Left ventricle myocardium inferior (tissue), 1 donor: ENCODE results near the gene MAP3K4. TPM values are rescaled to one million over a fixed set of nuclear protein-coding genes. Genes with fewer than 3 reads are reported as not detected.
A peak's percentile ranks its signal among the peaks of the same experiment; 100 is the strongest.

Experiments
- DNase-seq: peaks from one replicate; pipeline ENCODE4 v3.0.0-alpha.2; 2020
- H3K27ac ChIP-seq: fragments of 200-600 bp; replicated peaks from 2 replicates; pipeline ENCODE4 v1.8.0; 2021
- H3K27me3 ChIP-seq: fragments of 200-600 bp; 2 replicates; pipeline ENCODE4 v1.8.0; 2021; ENCODE audit warnings: low read depth
- H3K36me3 ChIP-seq: fragments of 200-600 bp; 2 replicates; pipeline ENCODE4 v1.8.0; 2021
- H3K4me1 ChIP-seq: fragments of 200-600 bp; 2 replicates; pipeline ENCODE4 v1.8.0; 2021
- H3K4me3 ChIP-seq: fragments of 200-600 bp; 2 replicates; pipeline ENCODE4 v1.8.0; 2021; ENCODE audit warnings: mild to moderate bottlenecking, moderate library complexity
- H3K9me3 ChIP-seq: fragments of 200-600 bp; replicated peaks from 2 replicates; pipeline ENCODE4 v1.8.0; 2021
- intact Hi-C: fragments of 100-400 bp; cut with micrococcal nuclease; formaldehyde crosslinking; loops from one replicate; pipeline ENCODE4 v1.11.0; 2022
- total RNA-seq: library from RNA; stranded (reverse); fragmentation: NEBNext Ultra II Directional; extraction: Animal tissue kit (Norgen Biotek cat#: 25700); gene quantifications from one replicate; pipeline ENCODE4 v1.2.1, GENCODE V29; 2021
- TF ChIP-seq, protein P1 (sequence below): fragments of 200-600 bp; IDR thresholded peaks from 2 replicates; pipeline ENCODE4 v1.8.0; 2021; ENCODE audit warnings: antibody characterized with exemption, mild to moderate bottlenecking, borderline replicate concordance
- donor health status: DM: no; HTN: yes; CAD: no; lungs with severe emphysema.

MAP3K4 gene
- total RNA-seq, 1 donor from 2014 or later = 37.1 TPM

DNA sequence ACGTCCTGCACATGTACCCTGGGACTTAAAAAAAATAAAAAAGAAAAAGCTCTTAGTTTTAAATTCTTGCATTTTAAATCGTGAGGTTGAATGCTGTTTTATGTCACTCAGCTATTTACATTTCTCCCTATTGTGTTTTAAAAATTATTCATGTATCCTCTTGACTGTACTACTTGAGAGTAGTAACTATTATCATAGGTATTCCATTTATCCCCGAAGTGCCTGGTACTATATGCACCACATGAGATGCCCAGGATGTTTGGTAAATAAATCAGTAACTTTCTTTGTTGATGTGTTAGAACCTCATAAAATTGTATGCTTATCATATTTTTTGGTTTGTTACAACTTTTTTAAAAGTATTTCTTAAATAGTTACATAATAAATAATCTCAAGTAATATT lies 18.4 kb downstream of the MAP3K4 start:
- TF ChIP-seq, protein P1, sequence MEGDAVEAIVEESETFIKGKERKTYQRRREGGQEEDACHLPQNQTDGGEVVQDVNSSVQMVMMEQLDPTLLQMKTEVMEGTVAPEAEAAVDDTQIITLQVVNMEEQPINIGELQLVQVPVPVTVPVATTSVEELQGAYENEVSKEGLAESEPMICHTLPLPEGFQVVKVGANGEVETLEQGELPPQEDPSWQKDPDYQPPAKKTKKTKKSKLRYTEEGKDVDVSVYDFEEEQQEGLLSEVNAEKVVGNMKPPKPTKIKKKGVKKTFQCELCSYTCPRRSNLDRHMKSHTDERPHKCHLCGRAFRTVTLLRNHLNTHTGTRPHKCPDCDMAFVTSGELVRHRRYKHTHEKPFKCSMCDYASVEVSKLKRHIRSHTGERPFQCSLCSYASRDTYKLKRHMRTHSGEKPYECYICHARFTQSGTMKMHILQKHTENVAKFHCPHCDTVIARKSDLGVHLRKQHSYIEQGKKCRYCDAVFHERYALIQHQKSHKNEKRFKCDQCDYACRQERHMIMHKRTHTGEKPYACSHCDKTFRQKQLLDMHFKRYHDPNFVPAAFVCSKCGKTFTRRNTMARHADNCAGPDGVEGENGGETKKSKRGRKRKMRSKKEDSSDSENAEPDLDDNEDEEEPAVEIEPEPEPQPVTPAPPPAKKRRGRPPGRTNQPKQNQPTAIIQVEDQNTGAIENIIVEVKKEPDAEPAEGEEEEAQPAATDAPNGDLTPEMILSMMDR = no peak
- H3K27ac ChIP-seq = no peak overlapping the region

DNA sequence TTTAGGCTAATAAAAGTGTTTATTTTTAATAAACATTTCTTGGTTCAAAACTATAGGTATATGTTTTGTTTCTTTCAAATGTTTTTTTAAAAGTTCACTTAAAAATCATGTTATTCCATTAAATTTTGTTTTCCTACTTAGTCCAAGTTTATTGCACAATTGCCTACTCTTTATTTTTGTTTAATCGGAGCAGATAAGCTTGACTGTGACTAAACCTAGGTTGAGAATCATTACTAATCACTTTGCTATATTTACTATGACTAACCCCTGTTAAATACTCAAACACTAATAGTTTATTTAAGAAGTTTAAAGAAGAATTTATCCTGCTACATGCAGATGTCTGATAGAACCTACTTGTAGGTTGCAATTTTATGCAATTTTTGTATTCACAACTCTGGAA lies 18.8 kb downstream of the MAP3K4 start:
- H3K27me3 ChIP-seq = no peaks in the 10 kb centered on the region
- no peak overlapping the region for H3K4me3 ChIP-seq
- H3K36me3 ChIP-seq = no peaks in the 10 kb centered on the region
- no peak for DNase-seq
- intact Hi-C loops = no loop called here
- H3K4me1 ChIP-seq = peaks cover 60% of the 10 kb centered on the region
- TF ChIP-seq, protein P1 = no peak
- H3K27ac ChIP-seq = peak overlapping the region; percentile 65
- no peaks in the 10 kb centered on the region for H3K9me3 ChIP-seq

More for the DNA sequence above, 18.4 kb downstream of the MAP3K4 start:
- no peaks in the 10 kb centered on the region for H3K9me3 ChIP-seq
- no peak overlapping the region for H3K4me3 ChIP-seq
- H3K36me3 ChIP-seq = no peaks in the 10 kb centered on the region
- peaks cover 60% of the 10 kb centered on the region for H3K4me1 ChIP-seq
- no peaks in the 10 kb centered on the region for H3K27me3 ChIP-seq
- intact Hi-C loops = no loop called here
- DNase-seq = no peak

GRCh38 chr6:161011492-161012480 lies 20.2 kb downstream of the MAP3K4 start:
- Histone ChIP-seq H3K4me1 (peaks cover 63% of the 10 kb centered on the region), H3K4me3 (peak overlapping the region; percentile 12), H3K27ac (peak overlapping the region; percentile 65), H3K9me3 (no peaks in the 10 kb centered on the region), H3K27me3 (no peaks in the 10 kb centered on the region), H3K36me3 (no peaks in the 10 kb centered on the region)
- intact Hi-C loops = no loop called here
- no peak for DNase-seq
- TF ChIP-seq, protein P1 = no peak

DNA sequence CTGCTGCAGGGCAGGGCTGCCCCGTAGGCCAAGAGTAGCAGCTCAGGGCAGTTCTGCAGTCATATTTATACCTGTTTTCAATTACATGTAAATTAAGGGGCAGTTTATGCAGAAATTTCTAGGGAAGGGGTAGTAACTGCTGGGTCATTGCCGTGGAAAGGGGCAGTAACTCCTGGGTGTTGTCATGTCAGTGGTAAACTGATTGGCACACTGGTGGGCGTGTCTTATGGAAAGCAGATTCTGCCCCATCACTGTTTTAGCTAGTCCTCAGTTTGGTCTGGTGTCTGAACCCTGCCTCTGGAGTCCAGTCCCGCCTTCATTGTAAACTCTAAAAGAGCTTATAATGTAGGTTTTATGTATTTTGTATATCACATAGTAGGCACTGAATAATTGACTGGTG lies 22.1 kb downstream of the MAP3K4 start:
- TF ChIP-seq, protein P1 = no peak
- H3K4me1 ChIP-seq = peaks cover 70% of the 10 kb centered on the region
- H3K4me3 ChIP-seq = no peak overlapping the region
- no peaks in the 10 kb centered on the region for H3K9me3 ChIP-seq
- DNase-seq = no peak
- no peaks in the 10 kb centered on the region for H3K36me3 ChIP-seq
- intact Hi-C loops = no loop called here
- H3K27me3 ChIP-seq = no peaks in the 10 kb centered on the region
- no peak overlapping the region for H3K27ac ChIP-seq

- H3K27me3 ChIP-seq = no peaks in the 10 kb centered on the region
- H3K36me3 ChIP-seq = no peaks in the 10 kb centered on the region
- H3K4me1 ChIP-seq = peaks cover 51% of the 10 kb centered on the region
- intact Hi-C loops = no loop called here
- no peaks in the 10 kb centered on the region for H3K9me3 ChIP-seq
- H3K4me3 ChIP-seq = no peak overlapping the region
- DNase-seq = no peak
- no peak overlapping the region for H3K27ac ChIP-seq
- TF ChIP-seq, protein P1 = no peak
Measured at GRCh38 chr6:161017766-161018564, 26.4 kb downstream of the MAP3K4 start.
